Anterior cingulate cortex (tissue), 58 donors: ENCODE results near the gene ADGRA1.

ENCODE experiments used
- DNase-seq, 58 donors: peaks; one replicate each; lab custom pipeline; 2025; lab: John Stamatoyannopoulos, UW

ADGRA1 gene

GRCh38 chr10:133075346-133076137 lies 12.2 kb upstream of the ADGRA1 start:
- DNase-seq = no peak

GRCh38 chr10:133076274-133077038 lies 11.3 kb upstream of the ADGRA1 start:
- no peak for DNase-seq

GRCh38 chr10:133079836-133080682 lies 7.7 kb upstream of the ADGRA1 start:
- DNase-seq = no peak

- no peak for DNase-seq
Measured at GRCh38 chr10:133080683-133081040, 7.1 kb upstream of the ADGRA1 start.

GRCh38 chr10:133081636-133082035 lies 6.1 kb upstream of the ADGRA1 start:
- no peak for DNase-seq

- peak in 20 of 58 donors; percentile 17 to 65 (median 34) for DNase-seq
Measured at GRCh38 chr10:133082685-133083421, 4.9 kb upstream of the ADGRA1 start.

GRCh38 chr10:133083422-133084100 lies 4.2 kb upstream of the ADGRA1 start:
- peak in 2 of 58 donors; percentile 14 to 18 for DNase-seq

- DNase-seq = no peak
Measured at GRCh38 chr10:133084491-133084890, 3.2 kb upstream of the ADGRA1 start.

GRCh38 chr10:133085251-133086125 lies 2.2 kb upstream of the ADGRA1 start:
- no peak for DNase-seq

- no peak for DNase-seq
Measured at GRCh38 chr10:133086247-133086646, 1.5 kb upstream of the ADGRA1 start.

GRCh38 chr10:133087045-133087678 lies 562 bp upstream of the ADGRA1 start:
- peak in 1 of 58 donors; percentile 69 for DNase-seq

- DNase-seq = peak in 1 of 58 donors; percentile 63
Measured at GRCh38 chr10:133088179-133088955, 643 bp downstream of the ADGRA1 start.

GRCh38 chr10:133088956-133089800 lies 1.5 kb downstream of the ADGRA1 start:
- peak in 55 of 58 donors; percentile 22 to 93 (median 79) for DNase-seq

GRCh38 chr10:133090101-133090500 lies 2.4 kb downstream of the ADGRA1 start:
- DNase-seq = no peak

GRCh38 chr10:133090654-133091053 lies 2.9 kb downstream of the ADGRA1 start:
- DNase-seq = peak in 1 of 58 donors; percentile 19

- DNase-seq = peak in 8 of 58 donors; percentile 10 to 41 (median 20)
Measured at GRCh38 chr10:133091316-133091715, 3.6 kb downstream of the ADGRA1 start.
